ENCODE measurements around the gene P3H3.

DNA sequence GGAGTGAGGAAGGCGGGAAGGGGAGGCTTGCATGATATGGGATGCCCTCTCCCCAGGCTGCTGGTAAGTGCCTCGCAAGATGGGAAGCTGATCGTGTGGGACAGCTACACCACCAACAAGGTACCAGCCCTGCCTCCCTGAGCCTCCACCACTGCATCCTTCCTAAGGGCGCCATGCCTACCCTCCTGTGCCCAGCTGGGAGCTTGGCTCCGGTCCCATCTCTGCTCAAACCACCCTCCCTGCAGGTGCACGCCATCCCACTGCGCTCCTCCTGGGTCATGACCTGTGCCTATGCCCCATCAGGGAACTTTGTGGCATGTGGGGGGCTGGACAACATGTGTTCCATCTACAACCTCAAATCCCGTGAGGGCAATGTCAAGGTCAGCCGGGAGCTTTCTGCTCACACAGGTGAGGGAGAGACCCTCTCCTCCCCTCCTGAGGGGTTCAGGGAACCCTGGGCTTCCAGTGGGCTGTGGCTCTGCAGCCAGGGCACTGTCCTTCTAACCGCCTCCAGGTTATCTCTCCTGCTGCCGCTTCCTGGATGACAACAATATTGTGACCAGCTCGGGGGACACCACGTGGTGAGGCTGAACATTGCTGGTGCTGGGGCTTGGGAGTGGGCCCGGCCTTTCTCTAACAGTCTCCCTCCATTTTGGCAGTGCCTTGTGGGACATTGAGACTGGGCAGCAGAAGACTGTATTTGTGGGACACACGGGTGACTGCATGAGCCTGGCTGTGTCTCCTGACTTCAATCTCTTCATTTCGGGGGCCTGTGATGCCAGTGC lies 15.1 kb downstream of the P3H3 start:
- TF ChIP-seq, protein P1, sequence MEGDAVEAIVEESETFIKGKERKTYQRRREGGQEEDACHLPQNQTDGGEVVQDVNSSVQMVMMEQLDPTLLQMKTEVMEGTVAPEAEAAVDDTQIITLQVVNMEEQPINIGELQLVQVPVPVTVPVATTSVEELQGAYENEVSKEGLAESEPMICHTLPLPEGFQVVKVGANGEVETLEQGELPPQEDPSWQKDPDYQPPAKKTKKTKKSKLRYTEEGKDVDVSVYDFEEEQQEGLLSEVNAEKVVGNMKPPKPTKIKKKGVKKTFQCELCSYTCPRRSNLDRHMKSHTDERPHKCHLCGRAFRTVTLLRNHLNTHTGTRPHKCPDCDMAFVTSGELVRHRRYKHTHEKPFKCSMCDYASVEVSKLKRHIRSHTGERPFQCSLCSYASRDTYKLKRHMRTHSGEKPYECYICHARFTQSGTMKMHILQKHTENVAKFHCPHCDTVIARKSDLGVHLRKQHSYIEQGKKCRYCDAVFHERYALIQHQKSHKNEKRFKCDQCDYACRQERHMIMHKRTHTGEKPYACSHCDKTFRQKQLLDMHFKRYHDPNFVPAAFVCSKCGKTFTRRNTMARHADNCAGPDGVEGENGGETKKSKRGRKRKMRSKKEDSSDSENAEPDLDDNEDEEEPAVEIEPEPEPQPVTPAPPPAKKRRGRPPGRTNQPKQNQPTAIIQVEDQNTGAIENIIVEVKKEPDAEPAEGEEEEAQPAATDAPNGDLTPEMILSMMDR (conservative IDR thresholded peaks at IDR 0.05 in 1 of 2, IDR thresholded peaks at IDR 0.05 in 1 of 2; ENCODE audit: extremely low read depth in 1 of 2, insufficient read depth in 1 of 2, low read depth in 1 of 2, low read length in 2 of 2), result no peak
- TF ChIP-seq EZH2 (IDR thresholded peaks at IDR 0.05; ENCODE audit: borderline replicate concordance, low read length), result no peak
